CD4-positive, alpha-beta T cell treated with Interleukin-21 for 1 hour (primary cell): Measurements from ENCODE around the gene NPSR1.
A peak's percentile ranks its signal among the peaks of the same experiment; 100 is the strongest.

Source experiments
- DNase-seq: peaks from one replicate; pipeline ENCODE4 v3.0.0-alpha.2; 2020

The NPSR1 gene

DNA sequence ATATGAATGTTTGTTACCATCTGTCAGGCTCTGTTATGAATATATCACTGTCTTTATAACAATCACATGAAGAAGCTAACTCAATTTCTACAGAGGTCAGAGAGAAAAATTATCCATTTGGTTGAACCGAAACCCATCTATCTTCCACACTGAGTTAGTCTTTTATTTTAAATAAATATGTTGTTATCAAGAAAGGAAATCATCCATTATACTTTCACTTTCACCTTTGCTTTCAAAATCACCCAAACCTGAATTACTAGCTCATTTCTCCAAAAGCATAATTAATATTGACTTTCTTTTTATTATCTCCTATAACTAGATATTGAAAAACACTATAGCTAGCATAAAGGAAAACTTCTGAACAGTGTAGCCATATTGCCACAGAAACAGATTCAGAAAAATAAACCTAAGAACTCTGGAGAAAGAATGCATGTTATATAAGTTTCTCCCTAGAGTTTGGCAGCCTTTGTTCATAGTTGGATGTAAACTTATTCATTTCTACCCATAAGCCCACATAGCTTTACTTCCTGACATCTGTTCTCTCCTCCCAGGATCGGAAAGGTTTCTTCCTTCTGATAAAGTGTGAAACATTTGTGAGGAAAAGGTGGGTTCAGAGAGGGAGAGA lies 66.0 kb downstream of the NPSR1 start:
- peak; percentile 1 for DNase-seq

DNA sequence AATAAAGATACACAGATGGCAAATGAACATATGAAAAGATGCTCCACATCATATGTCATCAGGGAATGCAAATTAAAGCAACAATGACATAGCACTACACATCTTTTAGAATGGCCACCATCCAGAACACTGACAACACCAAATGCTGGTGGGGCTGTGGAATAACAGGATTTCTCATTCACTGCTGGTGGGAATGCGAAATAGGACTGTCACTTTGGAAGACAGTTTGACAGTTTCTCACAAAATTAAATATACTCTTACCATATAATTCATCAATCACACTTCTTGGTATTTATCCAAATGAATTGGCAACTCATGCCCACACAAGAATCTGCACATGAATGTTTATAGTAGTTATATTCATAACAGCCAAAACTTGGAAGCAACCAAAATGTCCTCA lies 68.2 kb downstream of the NPSR1 start:
- no peak for DNase-seq

DNA sequence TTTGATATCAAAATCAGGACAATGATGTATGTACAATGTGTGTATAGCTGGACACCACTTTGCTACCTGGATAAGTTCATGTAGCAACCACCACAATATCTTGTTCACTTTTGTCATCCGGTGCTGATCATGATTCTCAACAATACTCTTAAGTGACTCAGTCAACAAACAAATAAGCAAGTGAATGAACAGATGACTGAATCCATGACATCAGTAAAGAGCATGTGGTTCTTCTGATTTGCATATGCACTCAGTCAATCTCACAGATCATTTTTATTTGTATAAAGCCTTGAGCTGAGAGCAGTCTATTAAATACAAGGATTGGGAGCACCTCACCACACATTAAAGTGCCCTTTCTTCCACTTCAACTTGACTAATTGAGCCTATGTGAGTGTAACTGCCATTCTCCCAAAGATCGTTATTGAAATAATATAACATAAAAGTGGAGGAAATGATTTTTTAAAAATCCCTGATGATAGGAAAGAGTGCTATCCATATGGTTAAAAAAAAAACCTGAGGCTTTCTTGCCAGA lies 69.5 kb downstream of the NPSR1 start:
- no peak for DNase-seq

DNA sequence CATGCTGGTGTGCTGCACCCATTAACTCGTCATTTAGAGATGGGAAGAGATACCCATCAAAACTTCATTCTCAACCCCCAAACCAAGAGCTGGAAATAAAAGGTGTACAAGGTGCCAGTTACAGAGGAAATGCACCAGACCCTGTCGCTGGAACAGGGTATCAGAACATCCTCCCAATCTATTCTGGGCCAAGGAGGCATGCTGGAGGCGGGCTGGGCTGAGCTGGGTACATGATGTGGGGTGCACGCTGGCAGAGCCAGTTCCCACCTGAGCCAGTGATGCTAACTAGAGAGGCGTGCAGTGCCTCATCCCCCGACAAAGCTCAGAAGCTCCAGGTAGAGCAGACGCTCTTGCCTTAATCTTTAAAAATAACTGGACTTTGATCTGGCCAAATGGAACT lies 70.1 kb downstream of the NPSR1 start:
- DNase-seq = no peak

DNA sequence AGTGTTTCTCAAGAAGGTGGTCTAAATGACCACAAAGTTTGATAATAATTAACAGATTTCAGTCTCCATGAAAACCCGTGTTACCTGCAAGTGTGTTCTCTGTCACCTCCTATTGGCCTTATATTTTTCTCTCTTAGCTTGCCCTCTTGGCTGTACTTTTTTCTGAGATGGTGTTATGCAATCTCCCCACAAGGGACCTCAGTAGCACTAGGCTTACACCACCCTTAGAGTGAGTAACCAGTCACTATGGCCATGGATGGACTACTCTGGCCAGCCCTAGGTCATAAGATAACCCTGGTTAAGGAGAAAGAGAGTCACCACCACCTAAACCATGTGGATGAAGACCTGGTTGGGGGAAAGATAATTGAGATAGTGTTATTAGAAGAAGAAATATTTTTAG lies 76.8 kb downstream of the NPSR1 start:
- no peak for DNase-seq

DNA sequence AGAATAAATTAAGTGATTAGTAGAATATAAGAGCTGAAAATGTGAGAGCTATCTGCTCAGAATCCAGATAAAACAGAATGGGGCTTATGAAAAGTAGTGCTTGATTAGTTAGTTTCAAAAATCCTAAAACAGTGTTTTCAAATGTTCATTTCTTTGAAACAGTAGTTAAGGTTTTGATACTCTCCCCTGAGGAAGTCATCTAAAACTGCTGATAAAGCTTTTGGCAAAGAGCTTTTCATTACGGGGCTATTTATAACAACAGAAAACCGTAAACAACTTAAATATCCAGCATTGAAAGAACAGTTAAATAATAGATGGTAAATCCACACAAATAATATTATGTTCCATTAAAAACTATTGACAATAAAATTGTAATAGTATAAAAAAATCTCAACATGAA lies 77.5 kb downstream of the NPSR1 start:
- DNase-seq = no peak

DNA sequence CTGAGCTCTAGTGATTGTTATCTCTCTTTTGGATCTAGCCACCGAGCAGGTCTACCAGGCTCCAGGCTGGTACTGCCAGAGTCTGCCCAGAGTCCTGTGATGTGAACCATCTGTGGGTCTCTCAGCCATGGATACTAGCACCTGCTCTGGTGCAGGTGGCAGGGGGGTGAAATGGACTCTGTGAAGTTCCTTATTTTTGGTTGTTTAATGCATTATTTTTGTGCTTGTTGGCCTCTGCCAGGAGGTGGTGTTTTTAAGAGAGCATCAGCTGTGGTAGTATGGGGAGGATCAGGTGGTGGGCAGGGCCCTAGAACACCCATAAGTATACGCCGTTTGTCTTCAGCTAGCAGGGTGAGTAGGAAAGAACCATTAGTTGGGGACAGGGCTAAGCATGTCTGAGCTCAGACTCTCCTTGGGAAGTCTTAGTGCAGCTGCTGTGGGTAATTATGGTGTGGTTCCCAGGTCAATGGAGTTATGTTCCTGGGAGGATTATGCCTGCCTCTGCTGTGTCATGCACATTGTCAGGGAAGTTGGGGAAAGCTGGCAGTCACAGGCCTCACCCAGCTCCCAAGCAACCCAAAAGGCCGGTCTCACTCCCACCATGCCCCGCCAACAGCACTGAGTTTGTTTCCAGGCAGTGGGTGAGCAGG lies 81.8 kb downstream of the NPSR1 start:
- no peak for DNase-seq

DNA sequence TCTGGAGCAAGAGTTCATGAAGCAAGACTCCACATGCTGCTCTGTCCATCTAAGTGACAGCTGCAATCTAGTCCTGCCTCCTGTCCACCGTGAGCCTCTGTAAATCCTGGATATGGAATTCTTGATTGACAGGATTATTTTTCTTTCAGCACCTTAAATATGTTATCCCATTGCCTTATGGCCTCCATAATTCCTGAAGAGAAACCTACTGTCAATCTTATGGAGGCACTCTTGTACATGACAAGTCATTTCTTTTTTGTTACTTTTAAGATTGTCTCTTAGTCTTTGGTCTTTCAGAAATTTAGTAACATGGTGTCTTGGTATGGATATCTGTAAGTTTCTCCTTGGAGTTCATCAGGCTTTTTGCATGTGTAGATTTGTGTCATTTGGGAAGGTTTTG lies 82.8 kb downstream of the NPSR1 start:
- no peak for DNase-seq

DNA sequence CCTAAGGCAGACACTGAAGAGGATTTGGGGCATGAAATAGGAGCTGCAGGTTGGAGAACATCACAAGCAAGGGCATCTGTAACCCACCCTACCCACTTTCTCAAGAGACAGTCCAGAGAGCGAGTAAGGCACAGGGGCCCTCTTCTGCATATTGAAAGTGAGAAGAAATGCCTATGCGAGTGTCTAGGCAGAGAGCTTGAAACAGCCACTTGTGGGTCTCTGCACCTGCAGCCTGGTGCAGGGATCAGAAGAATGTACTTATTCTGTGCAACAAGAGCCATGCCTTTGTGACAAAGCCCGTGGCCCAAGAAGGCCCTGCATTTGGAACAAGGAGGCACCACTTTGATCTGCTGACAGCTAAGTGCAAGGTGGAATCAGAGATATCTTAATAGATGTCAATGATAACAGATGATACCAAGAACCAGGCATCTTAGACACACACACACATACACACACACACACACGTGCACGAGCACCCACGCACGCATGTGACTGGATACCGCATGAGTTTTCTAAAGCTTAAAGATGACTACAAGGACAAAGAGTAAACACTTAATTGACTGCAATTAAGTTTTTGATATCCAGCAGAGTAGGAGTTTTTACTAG lies 89.3 kb downstream of the NPSR1 start:
- DNase-seq = no peak

DNA sequence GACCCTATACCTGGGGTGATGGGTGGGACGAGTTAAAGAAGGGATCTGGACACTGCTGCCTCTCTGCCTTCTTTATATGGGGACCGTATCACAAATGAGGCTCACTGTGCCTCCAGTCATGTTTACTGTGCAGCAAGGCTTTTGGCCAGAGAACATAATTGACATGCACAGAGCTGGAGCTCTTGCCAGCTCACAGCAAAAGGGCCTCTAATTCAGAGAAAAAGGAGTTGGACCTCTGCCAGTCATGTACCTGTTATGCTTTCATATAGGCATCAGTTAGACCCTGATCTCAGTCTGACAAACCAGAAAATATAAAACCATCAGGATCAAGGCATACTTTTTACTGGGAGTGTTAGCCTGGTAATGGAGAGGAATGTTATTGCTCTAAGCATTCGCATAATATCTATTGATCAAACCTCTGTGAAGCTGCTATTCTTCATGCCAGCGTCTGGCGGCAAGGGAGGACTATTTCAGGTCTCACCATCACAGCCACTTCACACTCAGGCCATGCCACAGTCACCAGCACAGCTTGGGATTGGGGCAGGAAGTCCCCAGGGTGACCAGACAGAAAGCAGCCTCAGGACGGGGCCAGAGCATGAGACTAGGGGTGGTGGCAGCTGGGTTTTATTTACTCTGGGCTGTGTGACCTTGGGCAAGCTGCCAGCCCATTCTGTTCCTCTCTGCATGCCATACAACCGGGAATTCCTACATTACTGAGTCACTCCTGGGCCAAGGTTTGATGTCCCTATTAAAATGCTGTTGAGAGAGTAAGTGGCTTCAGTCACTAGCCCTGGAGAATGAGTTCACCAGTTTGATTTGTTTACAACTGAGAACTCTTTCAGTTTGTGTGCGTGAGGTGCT lies 90.1 kb downstream of the NPSR1 start:
- DNase-seq = no peak

DNA sequence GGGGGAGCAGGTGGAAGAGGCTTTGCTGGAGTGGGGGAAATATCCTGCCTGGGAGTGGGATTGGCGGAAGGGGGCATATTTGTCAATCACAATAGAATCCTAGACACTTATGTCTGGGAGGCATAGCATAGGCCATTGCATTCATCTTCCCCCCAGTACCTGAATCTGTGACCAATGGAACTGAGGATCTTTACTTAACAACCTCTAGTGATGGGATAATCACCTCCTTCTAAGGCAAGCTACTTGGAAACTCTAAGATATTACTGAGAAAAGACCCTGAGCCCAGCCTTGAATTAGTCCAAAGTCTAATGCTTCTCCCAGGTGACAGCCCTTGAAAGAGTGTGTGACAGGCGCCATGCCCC lies 90.7 kb downstream of the NPSR1 start:
- DNase-seq = no peak

DNA sequence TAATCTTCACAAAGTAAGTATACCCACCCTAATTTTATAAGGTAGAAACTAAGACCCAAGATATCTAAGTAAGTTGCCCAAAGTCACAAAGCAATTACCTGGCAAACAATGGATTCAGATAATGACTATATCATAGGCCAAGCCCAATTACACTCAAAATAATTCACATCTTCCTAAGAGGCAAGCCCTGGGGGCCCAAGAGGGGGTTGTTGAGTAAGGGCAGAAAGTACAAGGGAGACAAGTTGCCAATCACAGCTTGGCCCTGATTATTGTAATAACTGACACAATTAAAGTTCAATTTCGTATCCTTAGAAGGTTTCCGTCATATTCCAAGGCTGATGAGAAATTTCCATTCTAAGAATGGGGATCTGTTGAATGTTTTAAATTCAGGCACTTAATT lies 91.4 kb downstream of the NPSR1 start:
- no peak for DNase-seq

DNA sequence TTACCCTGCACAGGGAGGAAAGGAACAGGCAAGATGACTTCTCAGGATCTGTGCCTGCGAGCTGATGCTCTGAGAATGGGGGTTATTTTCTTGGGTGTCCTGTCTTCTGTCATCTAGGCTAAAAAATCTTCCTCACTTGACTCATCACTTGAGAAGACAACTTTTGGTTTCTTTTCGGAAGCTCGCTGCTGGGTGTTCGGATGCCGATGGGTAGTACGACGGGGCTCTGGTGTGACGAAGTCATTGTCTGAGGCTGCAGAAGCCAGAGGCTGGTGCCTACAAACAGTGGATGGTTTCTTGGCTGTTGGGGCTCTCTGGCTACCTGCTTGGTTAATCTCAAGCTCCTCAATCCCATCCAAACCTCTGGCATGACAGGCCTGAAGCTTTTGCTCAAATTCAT lies 92.2 kb downstream of the NPSR1 start:
- no peak for DNase-seq

DNA sequence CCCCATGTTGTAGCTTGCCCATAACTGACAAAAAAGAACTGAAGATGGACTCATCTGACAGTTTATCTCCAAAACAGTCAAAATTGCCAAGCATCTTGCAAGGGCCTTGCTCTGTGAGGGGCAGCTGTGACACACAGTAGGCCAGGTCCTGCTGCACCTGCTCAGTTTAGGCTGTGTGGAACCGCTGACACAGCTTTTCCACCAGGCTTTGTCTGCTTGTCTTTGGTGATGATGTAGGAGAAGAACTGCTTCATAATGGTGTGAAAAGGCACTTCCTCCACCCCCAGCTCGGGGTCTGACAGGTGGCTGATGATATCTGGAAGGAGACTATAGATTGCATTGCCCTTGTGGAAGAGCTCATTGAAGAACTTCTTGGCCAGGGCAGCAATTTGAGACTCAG lies 92.6 kb downstream of the NPSR1 start:
- no peak for DNase-seq

DNA sequence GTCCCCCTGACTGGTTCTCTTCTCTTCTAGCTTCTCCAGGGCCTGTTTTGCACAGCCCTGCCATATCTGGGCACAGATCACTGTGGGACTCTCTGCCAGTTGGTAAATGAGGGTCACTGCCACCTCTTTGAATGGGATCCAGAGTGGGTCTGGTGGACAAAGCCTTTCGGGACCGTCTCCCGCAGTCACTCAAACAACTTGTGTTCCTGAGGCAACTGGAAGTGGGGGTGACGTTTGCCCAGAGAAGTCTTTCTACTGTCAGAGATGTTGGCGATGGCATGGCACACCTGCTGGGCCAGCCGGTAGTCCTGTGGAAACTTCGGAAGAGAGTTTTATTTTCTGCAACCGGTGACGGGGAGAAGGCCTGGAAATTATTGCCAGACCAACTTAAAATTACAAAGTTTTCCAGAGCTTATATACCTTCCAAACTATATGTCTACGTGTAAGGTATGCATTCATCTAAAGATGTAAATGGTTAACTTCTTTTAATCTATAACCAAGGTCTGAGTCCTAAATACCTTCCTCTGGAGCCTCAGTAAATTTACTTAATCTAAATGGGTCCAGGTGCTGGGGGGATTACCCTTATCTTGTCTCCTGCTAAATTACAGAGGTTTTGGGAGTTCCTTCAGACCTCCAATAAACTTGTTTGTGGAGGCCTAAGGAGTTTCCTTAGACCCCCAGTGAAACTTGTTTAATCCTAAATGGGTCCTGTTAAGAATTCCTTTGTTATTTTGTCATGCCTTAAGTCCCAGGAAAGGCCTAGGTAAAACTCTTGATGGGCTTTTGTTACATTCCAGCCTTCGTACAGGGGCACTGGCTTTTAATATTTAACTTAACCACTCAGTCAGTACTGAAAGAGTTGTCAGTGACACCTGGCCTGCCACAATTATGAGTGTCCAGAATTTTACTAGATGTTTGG lies 94.0 kb downstream of the NPSR1 start:
- no peak for DNase-seq

DNA sequence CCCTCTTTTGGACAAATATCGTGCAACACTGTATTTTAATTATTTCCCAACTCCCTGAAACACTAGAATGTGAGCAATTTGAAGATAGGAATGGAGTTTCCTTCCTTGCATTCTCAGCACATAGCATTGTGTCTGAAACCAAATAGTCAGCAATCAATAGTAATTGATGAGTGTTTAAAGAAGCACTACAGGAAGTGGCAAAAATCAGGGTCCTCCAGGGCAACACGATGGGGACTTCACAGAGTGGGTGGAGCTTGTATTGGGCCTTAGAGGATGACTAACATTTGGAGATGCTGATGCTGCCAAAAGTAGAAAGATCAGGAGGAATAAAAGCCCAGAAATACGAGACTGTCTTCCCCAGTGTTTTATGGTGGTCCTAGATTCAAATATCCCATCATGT lies 94.9 kb downstream of the NPSR1 start:
- DNase-seq = no peak

DNA sequence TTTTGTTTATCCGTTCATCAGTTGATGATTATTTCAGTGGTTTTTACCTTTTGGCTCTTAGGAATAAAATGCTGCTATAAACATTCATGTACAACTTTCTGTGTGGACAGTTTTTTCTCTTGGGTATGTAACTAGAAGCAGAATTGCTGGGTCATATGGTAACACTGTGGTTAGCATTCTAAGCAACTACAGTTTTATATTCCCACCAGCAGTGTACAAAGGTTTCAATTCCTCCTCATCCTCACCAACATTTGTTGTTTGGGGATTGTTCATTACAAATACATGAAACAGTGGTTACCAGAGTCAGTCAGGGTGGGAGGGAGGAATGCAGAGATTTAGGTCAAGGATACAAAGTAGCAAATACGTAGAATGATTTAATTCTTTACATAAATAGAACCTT lies 97.0 kb downstream of the NPSR1 start:
- DNase-seq = no peak

DNA sequence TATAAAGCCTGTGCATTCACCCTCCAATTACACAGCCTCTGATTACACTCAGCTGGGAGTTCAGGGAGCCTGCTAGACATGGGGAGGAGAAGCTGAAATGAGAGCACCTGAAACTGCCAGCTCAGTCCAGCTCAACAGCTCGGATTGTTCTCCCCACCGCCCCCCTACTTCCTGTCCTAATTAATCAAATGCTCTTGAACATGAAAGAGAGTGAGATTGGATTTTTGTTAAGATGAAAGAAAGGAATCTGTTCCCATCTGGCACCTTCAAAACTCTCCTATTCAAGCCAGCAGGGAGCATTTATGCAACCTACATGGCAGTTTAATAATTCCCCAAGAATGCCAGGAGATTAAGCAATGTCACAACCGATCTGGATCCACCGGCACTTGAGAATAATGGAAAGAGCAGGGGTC lies 98.0 kb downstream of the NPSR1 start:
- DNase-seq = no peak

DNA sequence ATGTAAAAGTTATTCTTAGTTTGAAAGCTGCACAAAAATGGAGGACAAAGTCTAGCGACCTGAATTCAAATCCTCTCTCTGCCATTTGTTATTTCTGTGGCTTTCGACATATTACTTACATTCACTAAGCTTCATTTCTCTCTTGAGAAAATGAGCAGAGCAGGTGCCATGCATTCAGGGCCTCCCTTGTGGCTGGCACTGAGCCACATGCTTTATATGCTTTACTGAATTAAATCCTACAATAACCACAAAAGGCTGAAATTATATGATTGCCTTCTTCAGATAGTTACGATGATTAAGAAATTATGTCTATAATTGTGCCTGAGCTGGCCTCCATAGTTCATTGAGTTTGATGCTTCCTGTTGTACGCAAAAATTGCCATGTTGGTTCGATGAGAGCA lies 98.7 kb downstream of the NPSR1 start:
- DNase-seq = no peak

DNA sequence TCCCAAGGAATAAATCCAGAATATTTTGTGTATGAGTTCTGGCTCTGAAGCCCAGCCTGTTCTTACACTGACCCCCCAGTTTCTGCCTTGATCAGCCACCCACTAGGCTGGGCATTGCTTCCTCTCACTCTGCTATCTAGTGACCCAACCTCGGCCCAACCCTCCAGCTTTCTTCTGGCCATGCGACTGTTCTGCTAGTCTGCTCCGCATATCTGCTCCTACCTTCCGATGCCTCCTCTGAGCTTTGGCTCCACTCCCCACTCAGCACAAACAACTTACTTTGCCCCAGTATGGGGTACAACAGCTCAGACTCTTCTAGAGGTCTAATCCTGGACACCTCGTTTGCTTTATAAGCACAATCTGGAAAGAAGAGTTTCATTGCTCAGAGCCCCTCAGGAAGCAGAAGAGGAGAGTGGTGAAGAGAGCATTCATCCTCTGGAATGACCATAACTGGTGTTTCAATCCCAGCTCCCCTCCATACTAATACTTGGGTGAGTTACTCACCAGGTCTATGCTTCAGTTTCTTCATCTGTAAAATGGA lies 99.6 kb downstream of the NPSR1 start:
- DNase-seq = no peak

DNA sequence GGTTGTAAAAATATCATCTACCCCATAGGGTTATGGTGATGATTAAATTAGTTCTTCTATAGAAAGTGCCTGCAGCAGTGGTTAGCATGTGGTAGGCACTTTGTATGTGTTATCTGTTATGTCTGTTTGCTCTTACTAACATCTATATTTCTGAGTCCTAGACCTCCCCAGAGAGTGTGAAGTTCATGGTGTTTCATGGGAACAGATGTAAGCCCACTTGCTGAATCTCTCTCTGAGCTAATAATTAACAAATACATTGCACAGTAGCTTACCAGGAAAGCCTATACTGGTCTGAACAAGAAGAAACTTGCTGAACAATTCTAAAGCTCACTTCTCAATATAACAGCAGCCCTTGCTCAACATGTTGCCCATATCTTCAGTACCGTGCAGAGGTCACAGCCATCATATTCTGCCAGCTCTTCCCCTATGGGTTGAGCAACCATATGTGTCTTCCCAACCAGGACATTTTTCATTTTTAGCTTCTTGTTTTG lies 100.1 kb downstream of the NPSR1 start:
- no peak for DNase-seq
